Esophagus muscularis mucosa (tissue), 4 donors: ENCODE data around the gene VSTM2B. TPM values are rescaled to one million over a fixed set of nuclear protein-coding genes. Genes with fewer than 3 reads are reported as not detected.
"Not testable (repeated sequence)": the region's sequence is repeated elsewhere in the genome, so short reads cannot be mapped to it uniquely, and the experiment has no call there.

Experiments
- DNase-seq: peaks from one replicate; pipeline ENCODE4 v3.0.0-alpha.2; 2017; ENCODE audit errors: extremely low spot score
- H3K27ac ChIP-seq, 4 donors: fragments of 200-600 bp; sonication (generic); replicated peaks in 1 of 4; 1 replicate in 3 of 4; 2 replicates in 1 of 4; pipeline ENCODE4 v1.5.1; 2016 to 2019; ENCODE audit warnings: mild to moderate bottlenecking in 1 of 4
- H3K27me3 ChIP-seq, 4 donors: fragments of 200-600 bp; sonication (generic); one replicate each; pipeline versions ENCODE4 v1.5.1 to v1.6.0; 2016 to 2019
- H3K36me3 ChIP-seq, 4 donors: fragments of 200-600 bp; sonication (generic); one replicate each; pipeline ENCODE4 v1.5.1; 2016 to 2019
- H3K4me1 ChIP-seq, 4 donors: fragments of 200-600 bp; sonication (generic); one replicate each; pipeline ENCODE4 v1.5.1; 2016 to 2019
- H3K4me3 ChIP-seq, 4 donors: fragments of 200-600 bp; sonication (generic); 1 replicate in 2 of 4; 2 replicates in 2 of 4; pipeline ENCODE4 v1.5.1; 2016 to 2019; ENCODE audit warnings: mild to moderate bottlenecking in 4 of 4, moderate library complexity in 1 of 4
- H3K9me3 ChIP-seq, 4 donors: fragments of 200-600 bp; sonication (generic); 1 replicate in 3 of 4; 2 replicates in 1 of 4; pipeline ENCODE4 v1.5.1; 2016 to 2019
- EP300 ChIP-seq: sonication (generic); formaldehyde crosslinking; IDR thresholded peaks from one replicate; pipeline ENCODE4 v1.6.1; 2017; ENCODE audit warnings: antibody characterized with exemption
- POLR2A ChIP-seq: fragments of 450-650 bp; IDR thresholded peaks from one replicate; pipeline ENCODE4 v1.6.1; 2017; ENCODE audit warnings: antibody characterized with exemption, moderate library complexity, mild to moderate bottlenecking, low read depth
- POLR2AphosphoS5 ChIP-seq, 2 donors: sonication (generic); formaldehyde crosslinking; IDR thresholded peaks; one replicate each; pipeline ENCODE4 v1.6.1; 2017; ENCODE audit warnings: antibody characterized with exemption in 2 of 2
- WGBS: methylation state at CpG from one replicate; pipeline ENCODE4 v1.1.5; 2018; 5-methylcytosine and 5-hydroxymethylcytosine counted together
- intact Hi-C: fragments of 100-400 bp; cut with DNase I; formaldehyde crosslinking; loops from one replicate; pipeline ENCODE4 v1.15.1; 2023
- total RNA-seq, 4 donors: library from RNA; depleted of rRNA; stranded (reverse); fragments of >200 nt; gene quantifications; one replicate each; pipeline versions ENCODE4 v1.1.0 to v1.2.1, GENCODE V29; 2016
- TF ChIP-seq, protein P1 (sequence below), 3 experiments: fragments of 200-600 bp in 2 of 3; fragments of 450-650 bp in 1 of 3; sonication (generic) in 2 of 3; IDR thresholded peaks; one replicate each; pipeline ENCODE4 v1.5.1; 2017 to 2019; ENCODE audit warnings: antibody characterized with exemption in 3 of 3, mild to moderate bottlenecking in 2 of 3, moderate library complexity in 1 of 3

Gene VSTM2B
- total RNA-seq, 4 donors from 2014 or later = 0.23 to 0.33 TPM; not detected in 2

- 69% methylated on average over 3 of the region's 6 CpGs for WGBS
- Histone ChIP-seq H3K4me1 (no peaks in the 10 kb centered on the region), H3K9me3 (peaks cover 0 to 43% (median 15%) of the 10 kb centered on the region in 4 donors), H3K27me3 (peaks cover 0 to 43% (median 0%) of the 10 kb centered on the region in 4 donors), H3K4me3 (no peak overlapping the region), H3K27ac (no peak overlapping the region), H3K36me3 (no peaks in the 10 kb centered on the region)
- no peak for DNase-seq
- intact Hi-C loops = no loop called here
- TF ChIP-seq POLR2A (no peak), POLR2AphosphoS5 (IDR thresholded peaks at IDR 0.05) (no peak), EP300 (no peak)
- TF ChIP-seq, protein P1, sequence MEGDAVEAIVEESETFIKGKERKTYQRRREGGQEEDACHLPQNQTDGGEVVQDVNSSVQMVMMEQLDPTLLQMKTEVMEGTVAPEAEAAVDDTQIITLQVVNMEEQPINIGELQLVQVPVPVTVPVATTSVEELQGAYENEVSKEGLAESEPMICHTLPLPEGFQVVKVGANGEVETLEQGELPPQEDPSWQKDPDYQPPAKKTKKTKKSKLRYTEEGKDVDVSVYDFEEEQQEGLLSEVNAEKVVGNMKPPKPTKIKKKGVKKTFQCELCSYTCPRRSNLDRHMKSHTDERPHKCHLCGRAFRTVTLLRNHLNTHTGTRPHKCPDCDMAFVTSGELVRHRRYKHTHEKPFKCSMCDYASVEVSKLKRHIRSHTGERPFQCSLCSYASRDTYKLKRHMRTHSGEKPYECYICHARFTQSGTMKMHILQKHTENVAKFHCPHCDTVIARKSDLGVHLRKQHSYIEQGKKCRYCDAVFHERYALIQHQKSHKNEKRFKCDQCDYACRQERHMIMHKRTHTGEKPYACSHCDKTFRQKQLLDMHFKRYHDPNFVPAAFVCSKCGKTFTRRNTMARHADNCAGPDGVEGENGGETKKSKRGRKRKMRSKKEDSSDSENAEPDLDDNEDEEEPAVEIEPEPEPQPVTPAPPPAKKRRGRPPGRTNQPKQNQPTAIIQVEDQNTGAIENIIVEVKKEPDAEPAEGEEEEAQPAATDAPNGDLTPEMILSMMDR (IDR thresholded peaks at IDR 0.05) = no peak
These were observed 26.9 kb downstream of the VSTM2B start for GRCh38 chr19:29552454-29553280.

- H3K4me3 ChIP-seq = no peak overlapping the region
- no peaks in the 10 kb centered on the region for H3K4me1 ChIP-seq
- H3K9me3 ChIP-seq = peaks cover 0 to 49% (median 16%) of the 10 kb centered on the region in 4 donors
- no peak overlapping the region for H3K27ac ChIP-seq
- TF ChIP-seq, protein P1 (IDR thresholded peaks at IDR 0.05) = no peak
- no peak for TF ChIP-seq POLR2A
- TF ChIP-seq EP300 = no peak
- TF ChIP-seq POLR2AphosphoS5 (IDR thresholded peaks at IDR 0.05) = no peak
- no peak for DNase-seq
- intact Hi-C loops = no loop called here
- peaks cover 0 to 39% (median 0%) of the 10 kb centered on the region in 4 donors for H3K27me3 ChIP-seq
- 100% methylated on average over 1 of the region's 1 CpG for WGBS
- no peaks in the 10 kb centered on the region for H3K36me3 ChIP-seq
These were observed 28.4 kb downstream of the VSTM2B start for GRCh38 chr19:29554149-29554548.

DNA sequence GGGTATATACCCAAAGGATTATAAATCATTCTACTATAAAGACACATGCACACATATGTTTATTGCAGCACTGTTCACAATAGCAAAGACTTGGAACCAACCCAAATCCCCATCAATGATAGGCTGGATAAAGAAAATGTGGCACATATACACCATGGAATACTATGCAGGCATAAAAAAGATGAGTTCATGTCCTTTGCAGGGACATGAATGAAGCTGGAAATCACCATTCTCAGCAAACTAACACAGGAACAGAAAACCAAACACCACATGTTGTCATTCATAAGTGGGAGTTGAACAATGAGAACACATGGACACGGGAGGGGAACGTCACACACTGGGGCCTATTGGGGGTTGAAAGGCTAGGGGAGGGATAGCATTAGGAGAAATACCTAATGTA lies 33.3 kb downstream of the VSTM2B start:
- H3K27ac ChIP-seq, intact Hi-C loops, DNase-seq, H3K4me3 ChIP-seq, H3K4me1 ChIP-seq, H3K36me3 ChIP-seq: not testable (repeated sequence)
- H3K9me3 ChIP-seq = peaks cover 0 to 53% (median 25%) of the 10 kb centered on the region in 4 donors
- WGBS = 82% methylated on average over 2 of the region's 2 CpGs
- peaks cover 0 to 27% (median 0%) of the 10 kb centered on the region in 4 donors for H3K27me3 ChIP-seq

DNA sequence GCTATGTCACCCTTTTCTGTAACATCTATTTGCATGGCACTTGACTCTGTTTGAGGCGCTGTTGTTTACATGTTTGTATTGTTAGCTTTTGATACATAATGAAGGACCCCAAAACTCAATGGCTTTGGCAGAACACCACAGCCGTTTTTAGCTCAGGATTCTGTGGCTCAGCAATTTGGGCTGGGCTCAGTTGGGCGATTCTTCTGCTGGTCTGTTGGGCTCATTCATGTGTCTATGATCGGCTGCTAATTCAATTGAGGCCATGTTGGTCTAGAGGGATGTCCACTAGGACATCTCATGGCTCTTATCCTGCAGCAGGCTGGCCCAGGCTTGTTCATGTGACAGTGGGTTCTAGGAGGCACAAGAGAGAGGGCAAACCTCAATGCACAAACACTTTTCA lies 33.9 kb downstream of the VSTM2B start:
- H3K4me3 ChIP-seq = no peak overlapping the region
- H3K36me3 ChIP-seq = no peaks in the 10 kb centered on the region
- H3K27me3 ChIP-seq = peaks cover 0 to 32% (median 0%) of the 10 kb centered on the region in 4 donors
- no peak for DNase-seq
- H3K9me3 ChIP-seq = peaks cover 0 to 47% (median 23%) of the 10 kb centered on the region in 4 donors
- intact Hi-C loops = no loop called here
- 79% methylated on average over 4 of the region's 4 CpGs for WGBS
- H3K4me1 ChIP-seq = no peaks in the 10 kb centered on the region
- H3K27ac ChIP-seq = no peak overlapping the region
- TF ChIP-seq, protein P1 (IDR thresholded peaks at IDR 0.05) = no peak
- no peak for TF ChIP-seq POLR2A
- no peak for TF ChIP-seq POLR2AphosphoS5 (IDR thresholded peaks at IDR 0.05)
- TF ChIP-seq EP300 = no peak

DNA sequence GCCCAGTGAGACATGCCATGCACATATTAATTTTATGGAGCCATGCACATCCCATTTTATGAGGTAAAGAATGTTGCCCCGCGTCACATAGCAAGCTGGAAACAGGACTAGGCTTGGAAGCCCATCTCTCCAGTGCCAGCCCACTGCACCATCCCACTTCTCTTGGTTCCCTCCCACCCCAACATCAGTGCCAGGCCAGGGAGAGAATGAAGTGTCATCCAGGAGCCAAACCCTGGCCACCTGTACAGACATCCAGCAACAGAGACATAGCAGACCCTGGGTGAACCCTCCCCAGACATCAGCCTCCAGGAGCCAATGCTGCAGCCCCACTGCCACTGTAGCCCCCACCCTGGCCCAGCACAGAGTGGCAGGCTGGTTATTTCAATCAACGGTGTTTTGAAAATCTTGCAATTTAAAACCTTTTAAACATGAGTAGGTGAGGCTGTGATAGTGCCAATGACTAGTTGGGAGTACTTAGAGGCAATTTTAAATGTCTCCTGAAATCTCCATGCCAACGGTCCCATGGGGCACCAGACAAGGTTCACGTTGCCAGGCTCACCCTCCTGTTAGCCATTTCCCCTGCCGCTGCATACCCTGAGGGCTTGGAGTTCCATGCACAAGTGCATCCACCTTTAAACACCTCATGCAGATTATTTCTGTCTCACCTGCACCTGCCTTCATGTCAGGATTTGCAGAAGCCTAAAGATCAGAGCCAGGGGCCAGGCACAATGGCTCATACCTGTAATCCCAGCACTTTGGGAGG lies 34.7 kb downstream of the VSTM2B start:
- no peaks in the 10 kb centered on the region for H3K36me3 ChIP-seq
- no peak for DNase-seq
- H3K4me3 ChIP-seq = no peak overlapping the region
- H3K27me3 ChIP-seq = peaks cover 0 to 40% (median 0%) of the 10 kb centered on the region in 4 donors
- no peaks in the 10 kb centered on the region for H3K4me1 ChIP-seq
- peaks cover 0 to 42% (median 23%) of the 10 kb centered on the region in 4 donors for H3K9me3 ChIP-seq
- TF ChIP-seq POLR2A (no peak), POLR2AphosphoS5 (IDR thresholded peaks at IDR 0.05) (no peak), EP300 (no peak)
- TF ChIP-seq, protein P1 (IDR thresholded peaks at IDR 0.05) = no peak
- 87% methylated on average over 6 of the region's 6 CpGs for WGBS
- intact Hi-C loops = no loop called here
- H3K27ac ChIP-seq = no peak overlapping the region
